DND-41 (cell line): Measurements from ENCODE around the gene SYNE2.

ENCODE experiments used
- ATAC-seq: fragments of 200-7000 bp; cut with Tn5 transposase; 3 replicates; pipeline ENCODE4 v1.9.1; 2021; ENCODE audit warnings: low read depth; ENCODE audit not compliant: insufficient read depth
- DNase-seq: peaks from one replicate; pipeline ENCODE4 v3.0.0-alpha.2; 2020
- H2AFZ ChIP-seq: 2 replicates; pipeline ENCODE4 v1.6.0; 2012; ENCODE audit warnings: low read depth, low read length
- H3K27ac ChIP-seq: 2 replicates; pipeline ENCODE4 v1.5.1; 2012; ENCODE audit warnings: low read length, inconsistent platforms
- H3K27me3 ChIP-seq: fragments of 200-600 bp; sonication (generic); 2 replicates; pipeline ENCODE4 v1.6.0; 2012; ENCODE audit warnings: low read length, mild to moderate bottlenecking, inconsistent platforms; ENCODE audit not compliant: insufficient read depth, poor library complexity
- H3K36me3 ChIP-seq: 2 replicates; pipeline ENCODE4 v1.5.1; 2012; ENCODE audit warnings: low read length, inconsistent platforms; ENCODE audit not compliant: insufficient read depth
- H3K4me1 ChIP-seq: 2 replicates; pipeline ENCODE4 v1.5.1; 2012; ENCODE audit warnings: mild to moderate bottlenecking, low read length; ENCODE audit not compliant: insufficient read depth
- H3K4me2 ChIP-seq: 2 replicates; pipeline ENCODE4 v1.6.0; 2012; ENCODE audit warnings: mild to moderate bottlenecking, moderate library complexity, low read length, inconsistent platforms; ENCODE audit not compliant: insufficient read depth
- H3K4me3 ChIP-seq, 2 experiments: fragments of 200-600 bp in 1 of 2; shearing (Covaris generic) in 1 of 2; 2 replicates each; pipeline ENCODE4 v1.5.1; 2012 to 2016; ENCODE audit warnings: inconsistent platforms in 2 of 2, low read length in 2 of 2, mild to moderate bottlenecking in 2 of 2, low read depth in 1 of 2, moderate library complexity in 1 of 2
- H3K79me2 ChIP-seq: 2 replicates; pipeline ENCODE4 v1.6.0; 2012; ENCODE audit warnings: low read length, inconsistent platforms; ENCODE audit not compliant: insufficient read depth
- H3K9ac ChIP-seq: 2 replicates; pipeline ENCODE4 v1.6.0; 2012; ENCODE audit warnings: low read depth, mild to moderate bottlenecking, inconsistent platforms, low read length, moderate library complexity
- H3K9me3 ChIP-seq: 2 replicates; pipeline ENCODE4 v1.5.1; 2012; ENCODE audit warnings: low read length, moderate library complexity, mild to moderate bottlenecking, inconsistent platforms; ENCODE audit not compliant: insufficient read depth, severe bottlenecking
- H4K20me1 ChIP-seq: 2 replicates; pipeline ENCODE4 v1.6.0; 2012; ENCODE audit warnings: low read length; ENCODE audit not compliant: insufficient read depth
- CTCF ChIP-seq: IDR thresholded peaks from 2 replicates; pipeline ENCODE4 v1.5.1; 2012; ENCODE audit warnings: borderline replicate concordance, low read length, moderate library complexity, mild to moderate bottlenecking; ENCODE audit not compliant: poor library complexity, severe bottlenecking; ENCODE audit errors: extremely low read depth
- EZH2 ChIP-seq: IDR thresholded peaks from 3 replicates; pipeline ENCODE4 v1.6.1; 2012; ENCODE audit warnings: borderline replicate concordance, low read depth, mild to moderate bottlenecking, moderate library complexity, low read length, inconsistent platforms; ENCODE audit not compliant: severe bottlenecking

The SYNE2 gene

DNA sequence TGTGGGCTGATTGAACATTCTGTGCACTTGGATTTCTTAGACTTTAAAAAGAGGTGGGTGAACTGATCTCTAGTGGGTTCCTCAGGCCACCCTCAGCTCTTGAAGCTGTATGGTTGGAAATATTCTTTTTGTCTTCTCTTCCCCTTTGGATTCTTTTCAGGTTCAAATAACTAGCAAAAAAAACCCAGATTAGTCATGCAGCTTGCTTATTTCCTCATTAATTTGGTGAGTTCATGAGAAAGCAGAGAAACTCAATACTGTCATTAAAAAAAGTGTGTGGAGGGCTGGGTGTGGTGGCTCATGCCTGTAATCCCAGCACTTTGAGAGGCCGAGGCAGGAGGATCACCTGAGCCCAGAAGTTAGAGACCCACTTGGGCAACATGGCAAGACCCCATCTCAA lies 258.0 kb downstream of the SYNE2 start:
- Histone ChIP-seq H3K9ac (no peak overlapping the region), H3K9me3 (no peaks in the 10 kb centered on the region), H2AFZ (no peak overlapping the region), H3K36me3 (peaks cover 79% of the 10 kb centered on the region), H3K4me1 (no peaks in the 10 kb centered on the region), H3K27me3 (no peaks in the 10 kb centered on the region), H3K4me2 (no peak overlapping the region), H3K79me2 (no peaks in the 10 kb centered on the region), H4K20me1 (no peaks in the 10 kb centered on the region), H3K4me3 (no peak overlapping the region), H3K27ac (no peak overlapping the region)
- ATAC-seq, result no peak
- TF ChIP-seq EZH2, result no peak
- no peak for TF ChIP-seq CTCF
- DNase-seq, result no peak

DNA sequence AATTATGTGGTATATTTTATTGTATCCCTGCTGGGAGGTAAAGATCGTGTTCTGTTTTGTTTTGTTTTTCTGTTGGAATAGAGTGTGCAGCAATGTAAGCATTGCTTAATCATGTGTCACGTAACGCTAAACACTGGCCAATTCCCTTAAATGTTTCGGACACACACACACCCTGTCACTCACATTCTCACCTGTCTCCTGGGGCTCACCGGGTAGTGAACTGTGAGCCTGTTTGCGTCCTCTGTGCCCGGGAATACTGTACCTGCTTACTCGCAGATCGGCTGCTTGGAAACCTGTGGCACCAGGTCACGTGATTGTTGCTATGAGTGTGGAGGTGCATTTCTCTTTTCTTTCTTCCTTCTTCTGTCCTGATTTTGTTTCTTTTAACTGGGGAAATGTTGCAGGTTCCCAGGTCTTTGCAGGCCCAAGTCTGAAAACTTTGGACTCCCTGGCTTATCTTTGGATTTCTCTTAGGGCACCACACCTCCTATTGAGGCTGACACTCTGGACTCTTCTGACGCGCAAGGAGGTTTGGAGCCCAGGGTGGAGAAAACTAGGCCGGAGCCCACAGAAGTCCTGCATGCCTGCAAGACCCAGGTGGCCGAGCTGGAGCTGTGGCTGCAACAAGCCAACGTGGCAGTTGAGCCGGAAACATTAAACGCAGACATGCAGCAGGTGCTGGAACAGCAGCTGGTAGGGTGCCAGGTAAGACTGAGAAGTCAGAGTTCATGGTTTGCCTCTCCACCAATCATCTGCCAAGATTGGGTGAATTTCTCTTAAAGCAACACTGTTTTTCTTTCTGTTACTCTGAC lies 260.3 kb downstream of the SYNE2 start:
- no peak for ATAC-seq
- Histone ChIP-seq H3K4me2 (no peak overlapping the region), H3K27ac (no peak overlapping the region), H3K9me3 (no peaks in the 10 kb centered on the region), H3K9ac (no peak overlapping the region), H2AFZ (no peak overlapping the region), H3K4me1 (no peaks in the 10 kb centered on the region), H3K79me2 (no peaks in the 10 kb centered on the region), H3K27me3 (no peaks in the 10 kb centered on the region), H3K4me3 (no peak overlapping the region), H4K20me1 (no peaks in the 10 kb centered on the region), H3K36me3 (peaks cover 76% of the 10 kb centered on the region)
- no peak for DNase-seq
- no peak for TF ChIP-seq EZH2
- no peak for TF ChIP-seq CTCF

GRCh38 chr14:64114166-64114565 lies 261.4 kb downstream of the SYNE2 start:
- no peaks in the 10 kb centered on the region for H4K20me1 ChIP-seq
- H3K27ac ChIP-seq, result no peak overlapping the region
- no peak for ATAC-seq
- no peaks in the 10 kb centered on the region for H3K27me3 ChIP-seq
- H3K79me2 ChIP-seq, result no peaks in the 10 kb centered on the region
- H3K9ac ChIP-seq, result no peak overlapping the region
- peaks cover 69% of the 10 kb centered on the region for H3K36me3 ChIP-seq
- DNase-seq, result no peak
- H3K9me3 ChIP-seq, result no peaks in the 10 kb centered on the region
- H2AFZ ChIP-seq, result no peak overlapping the region
- no peaks in the 10 kb centered on the region for H3K4me1 ChIP-seq
- TF ChIP-seq EZH2 (no peak), CTCF (no peak)
- H3K4me3 ChIP-seq, result no peak overlapping the region
- no peak overlapping the region for H3K4me2 ChIP-seq

DNA sequence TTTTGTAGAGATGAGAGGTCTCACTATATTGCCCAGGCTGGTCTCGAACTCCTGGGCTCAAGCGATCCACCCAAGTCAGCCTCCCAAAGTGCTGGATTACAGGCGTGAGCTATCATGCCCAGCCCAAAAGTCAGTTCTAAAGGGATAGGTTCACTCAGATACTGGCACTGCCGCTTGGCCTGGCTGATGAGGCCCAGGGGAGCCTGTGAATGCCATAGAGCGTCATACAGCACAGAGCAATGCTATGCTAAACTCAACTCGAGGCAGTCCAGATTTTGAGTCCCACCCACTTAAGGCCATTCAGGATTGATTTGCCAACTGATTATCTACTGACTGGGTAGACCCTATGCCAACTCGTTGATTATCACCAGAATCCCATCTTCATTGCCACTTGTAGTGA lies 262.0 kb downstream of the SYNE2 start:
- DNase-seq, result no peak
- H3K4me2 ChIP-seq, result no peak overlapping the region
- H3K27ac ChIP-seq, result no peak overlapping the region
- H3K4me1 ChIP-seq, result no peaks in the 10 kb centered on the region
- no peak for ATAC-seq
- H3K9me3 ChIP-seq, result no peaks in the 10 kb centered on the region
- no peaks in the 10 kb centered on the region for H4K20me1 ChIP-seq
- H3K79me2 ChIP-seq, result no peaks in the 10 kb centered on the region
- no peaks in the 10 kb centered on the region for H3K27me3 ChIP-seq
- H3K36me3 ChIP-seq, result peaks cover 69% of the 10 kb centered on the region
- no peak overlapping the region for H3K4me3 ChIP-seq
- H3K9ac ChIP-seq, result no peak overlapping the region
- TF ChIP-seq CTCF (no peak), EZH2 (no peak)
- no peak overlapping the region for H2AFZ ChIP-seq
